HFF-Myc (cell line): ENCODE results near the gene RPL5.

ENCODE experiments used
- DNase-seq: peaks from one replicate; pipeline ENCODE4 v3.0.0-alpha.2; 2011; ENCODE audit warnings: low read depth; ENCODE audit errors: extremely low read depth
- H3K4me3 ChIP-seq: replicated peaks from 2 replicates; pipeline ENCODE4 v1.5.1; 2011; ENCODE audit warnings: low read depth, mild to moderate bottlenecking, control low read depth, low read length
- TF ChIP-seq, protein P1 (sequence below): IDR thresholded peaks from 2 replicates; pipeline ENCODE4 v1.5.1; 2012; ENCODE audit warnings: mild to moderate bottlenecking, low read depth, low read length, control low read depth; ENCODE audit errors: missing control alignments

RPL5 gene

DNA sequence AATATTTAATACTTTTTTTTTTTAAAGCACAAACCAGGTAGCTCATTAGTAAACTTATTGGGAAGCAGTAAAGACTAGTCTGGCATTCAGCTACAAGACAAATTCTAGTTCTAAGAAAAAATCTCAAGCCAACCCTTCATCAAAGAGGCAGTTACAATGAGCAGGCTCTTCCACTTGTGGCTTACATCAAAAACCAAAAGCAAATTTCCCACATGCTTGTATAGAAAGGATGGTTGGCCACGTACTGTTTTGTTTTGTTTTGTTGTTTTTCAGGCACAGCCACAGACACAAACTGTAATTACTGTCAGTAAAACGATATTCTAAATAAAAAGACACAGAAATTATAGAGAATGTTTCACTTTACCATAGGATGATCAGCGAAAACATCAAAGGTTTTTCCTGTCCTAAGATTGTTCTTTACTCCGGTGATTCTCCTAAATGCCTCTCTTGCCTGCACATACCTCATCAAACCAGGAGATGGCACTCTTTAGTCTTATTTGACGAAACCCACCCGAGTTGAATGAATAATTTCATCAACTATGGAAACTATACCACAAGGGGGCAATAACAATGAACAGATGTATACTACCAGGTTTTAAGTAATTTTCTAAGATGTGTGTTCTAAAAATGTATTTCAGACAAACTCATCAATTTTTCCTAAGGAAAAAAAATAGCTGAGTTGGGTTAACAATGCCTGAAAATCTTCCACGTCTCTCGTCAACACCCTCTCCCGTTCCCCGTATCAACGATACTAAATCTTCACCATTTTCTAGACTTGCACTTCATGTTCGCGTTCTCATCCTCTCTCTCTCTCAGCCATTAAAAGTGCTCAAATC is 26.9 kb downstream of the RPL5 start:
- peak; percentile 71 for DNase-seq
- H3K4me3 ChIP-seq = no peak overlapping the region
- TF ChIP-seq, protein P1, sequence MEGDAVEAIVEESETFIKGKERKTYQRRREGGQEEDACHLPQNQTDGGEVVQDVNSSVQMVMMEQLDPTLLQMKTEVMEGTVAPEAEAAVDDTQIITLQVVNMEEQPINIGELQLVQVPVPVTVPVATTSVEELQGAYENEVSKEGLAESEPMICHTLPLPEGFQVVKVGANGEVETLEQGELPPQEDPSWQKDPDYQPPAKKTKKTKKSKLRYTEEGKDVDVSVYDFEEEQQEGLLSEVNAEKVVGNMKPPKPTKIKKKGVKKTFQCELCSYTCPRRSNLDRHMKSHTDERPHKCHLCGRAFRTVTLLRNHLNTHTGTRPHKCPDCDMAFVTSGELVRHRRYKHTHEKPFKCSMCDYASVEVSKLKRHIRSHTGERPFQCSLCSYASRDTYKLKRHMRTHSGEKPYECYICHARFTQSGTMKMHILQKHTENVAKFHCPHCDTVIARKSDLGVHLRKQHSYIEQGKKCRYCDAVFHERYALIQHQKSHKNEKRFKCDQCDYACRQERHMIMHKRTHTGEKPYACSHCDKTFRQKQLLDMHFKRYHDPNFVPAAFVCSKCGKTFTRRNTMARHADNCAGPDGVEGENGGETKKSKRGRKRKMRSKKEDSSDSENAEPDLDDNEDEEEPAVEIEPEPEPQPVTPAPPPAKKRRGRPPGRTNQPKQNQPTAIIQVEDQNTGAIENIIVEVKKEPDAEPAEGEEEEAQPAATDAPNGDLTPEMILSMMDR = peak; percentile 84

DNA sequence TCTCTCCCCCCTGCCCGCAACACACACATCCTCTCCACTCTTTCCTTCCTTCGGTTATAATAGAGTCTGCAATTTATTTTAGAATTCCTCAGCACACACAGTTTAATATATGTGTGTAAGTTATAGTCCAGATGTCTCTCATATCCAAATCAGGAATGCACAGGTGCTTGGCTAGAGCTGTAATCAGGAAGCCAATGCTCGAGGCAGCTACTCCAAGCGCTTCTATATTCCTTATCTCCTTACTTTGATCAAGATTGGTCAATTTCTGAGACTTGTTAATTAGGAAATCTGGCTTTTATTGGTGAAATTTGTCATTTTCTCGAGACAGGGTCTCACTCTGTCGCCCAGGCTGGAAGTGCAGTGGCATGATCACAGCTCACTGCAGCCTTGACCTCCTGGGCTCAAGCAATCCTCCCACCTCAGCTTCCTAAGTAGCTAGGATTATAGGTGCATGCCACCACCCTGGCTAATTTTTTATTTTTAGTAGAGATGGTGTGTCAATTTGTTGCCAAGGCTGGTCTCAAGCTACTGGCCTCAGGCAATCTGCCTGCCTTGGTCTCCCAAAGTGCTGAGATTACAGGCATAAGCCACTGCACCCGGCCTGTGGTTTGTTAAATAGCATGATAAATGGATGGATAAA is 27.7 kb downstream of the RPL5 start:
- TF ChIP-seq, protein P1 = no peak
- H3K4me3 ChIP-seq = no peak overlapping the region
- DNase-seq = no peak

DNA sequence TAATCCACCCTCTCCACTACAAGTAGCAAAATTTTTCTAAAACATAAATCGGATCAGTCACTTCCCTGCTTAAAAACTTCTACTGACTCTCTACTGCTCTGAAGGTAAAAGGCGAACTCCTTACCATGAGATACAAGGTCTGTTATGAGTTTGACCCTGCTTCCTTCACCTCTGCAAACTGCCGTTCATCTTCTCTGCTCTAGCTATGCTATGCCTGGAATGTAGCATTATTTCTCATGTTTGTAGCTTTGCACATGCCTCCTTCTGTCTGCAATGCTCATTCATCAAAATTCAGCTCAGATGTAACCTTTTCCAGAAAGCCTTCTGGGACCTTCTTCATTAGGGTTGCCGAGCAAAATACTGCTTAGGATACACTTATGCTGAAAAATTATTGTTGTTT is 30.8 kb downstream of the RPL5 start:
- H3K4me3 ChIP-seq = no peak overlapping the region
- TF ChIP-seq, protein P1 = no peak
- no peak for DNase-seq

DNA sequence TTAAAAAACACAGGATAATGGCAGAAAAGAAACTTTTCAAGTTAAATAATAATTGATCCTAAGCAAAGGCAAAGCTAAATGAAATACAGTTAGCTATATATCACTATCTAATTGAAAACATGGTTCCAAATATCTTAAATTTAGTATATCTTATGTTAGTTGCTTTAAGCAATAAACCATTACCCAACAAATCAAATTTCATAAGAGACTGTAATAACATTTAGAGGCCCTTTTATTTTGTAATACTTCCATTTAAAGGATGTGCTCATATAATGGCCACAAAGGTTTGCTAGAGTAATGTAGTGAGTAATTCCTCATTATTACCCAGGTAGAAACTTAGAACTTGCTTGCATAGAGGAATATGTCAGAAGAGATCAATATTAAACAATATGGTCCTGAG is 32.3 kb downstream of the RPL5 start:
- DNase-seq = no peak
- no peak overlapping the region for H3K4me3 ChIP-seq
- TF ChIP-seq, protein P1 = no peak

DNA sequence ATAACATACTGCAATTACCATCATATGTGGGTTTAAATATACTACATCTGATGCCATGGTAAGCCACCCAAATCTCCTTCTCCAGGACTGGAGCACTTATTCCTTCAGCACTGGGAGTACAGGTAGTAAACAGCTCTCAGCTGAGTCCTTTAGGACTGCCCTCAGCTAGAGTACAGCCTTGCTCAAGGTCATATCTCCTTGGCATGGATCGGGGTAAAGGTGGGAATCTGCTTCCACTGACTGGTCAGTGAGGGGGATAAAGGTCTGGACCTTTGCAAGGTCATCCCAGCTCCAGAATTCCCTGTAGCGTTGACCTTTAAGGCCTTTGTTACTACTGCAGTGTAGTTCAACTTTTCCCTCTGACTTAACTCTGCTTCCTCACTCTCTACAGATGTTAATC is 38.8 kb downstream of the RPL5 start:
- no peak overlapping the region for H3K4me3 ChIP-seq
- TF ChIP-seq, protein P1 = no peak
- no peak for DNase-seq

DNA sequence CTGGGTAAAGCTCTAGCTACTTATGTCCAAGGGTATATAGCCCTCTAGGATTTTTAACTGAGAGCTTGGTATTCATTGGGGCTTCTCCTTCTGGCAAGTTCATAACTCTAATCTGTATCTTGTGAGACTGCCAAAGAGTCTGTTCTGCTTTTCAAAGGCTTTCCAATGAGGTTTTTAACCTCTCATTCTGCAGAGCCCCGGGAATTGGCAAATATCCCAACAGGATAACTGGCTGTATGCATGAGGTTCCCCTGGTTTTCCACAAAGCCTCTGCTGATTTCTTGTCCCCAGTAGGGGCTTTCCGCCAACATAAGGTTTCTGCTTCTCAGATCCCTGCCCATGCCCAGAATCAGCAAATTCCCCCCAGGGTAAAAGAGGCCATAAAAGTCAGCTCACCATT is 40.9 kb downstream of the RPL5 start:
- TF ChIP-seq, protein P1 = no peak
- no peak overlapping the region for H3K4me3 ChIP-seq
- DNase-seq = no peak

DNA sequence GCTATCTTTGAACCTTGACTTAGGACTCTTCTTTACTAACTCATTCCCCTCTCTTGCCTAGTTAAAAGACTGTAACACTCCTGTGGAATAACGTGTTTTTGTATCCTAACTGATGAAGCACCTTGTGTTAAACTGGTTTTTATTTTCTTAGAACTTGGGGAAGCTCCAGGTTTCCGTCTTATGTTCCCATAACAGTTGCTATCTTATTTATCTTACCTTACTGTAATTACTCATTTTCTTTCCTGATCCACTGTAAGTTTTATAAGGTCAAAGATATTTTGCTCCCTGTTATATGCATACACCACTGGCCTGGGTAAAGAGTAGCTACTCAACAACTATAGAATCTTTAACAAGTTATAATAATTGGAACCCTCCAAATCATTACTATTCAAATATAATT is 43.1 kb downstream of the RPL5 start:
- no peak overlapping the region for H3K4me3 ChIP-seq

More for the DNA sequence above, 43.1 kb downstream of the RPL5 start:
- TF ChIP-seq, protein P1 = no peak
- DNase-seq = no peak
